Measurements from ENCODE around the gene C6orf132. TPM values are rescaled to one million over a fixed set of nuclear protein-coding genes. Genes with fewer than 3 reads are reported as not detected.

The C6orf132 gene
- total and polyA plus RNA-seq, 2 of the 4 experiments (the other 2 are of a cell fraction) = 0.72 to 1.7 TPM

DNA sequence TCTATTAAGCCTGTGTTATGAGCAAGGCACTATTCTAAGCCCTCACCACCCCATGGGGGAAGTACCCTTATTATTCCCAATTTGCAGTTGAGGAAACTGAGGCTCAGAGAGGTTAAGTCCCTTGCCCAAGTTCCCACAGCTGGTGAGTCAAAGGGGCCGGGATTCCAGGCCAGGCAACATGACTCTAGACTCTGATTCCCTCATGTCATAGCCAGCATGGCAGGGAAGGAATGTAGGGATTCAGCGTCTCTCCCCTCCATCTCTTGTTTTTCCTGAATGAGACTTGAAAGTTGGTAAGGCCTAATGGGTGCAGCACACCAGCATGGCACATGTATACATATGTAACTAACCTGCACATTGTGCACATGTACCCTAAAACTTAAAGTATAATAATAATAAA is 6.7 kb downstream of the C6orf132 start (continued):
- TF ChIP-seq, protein P1, sequence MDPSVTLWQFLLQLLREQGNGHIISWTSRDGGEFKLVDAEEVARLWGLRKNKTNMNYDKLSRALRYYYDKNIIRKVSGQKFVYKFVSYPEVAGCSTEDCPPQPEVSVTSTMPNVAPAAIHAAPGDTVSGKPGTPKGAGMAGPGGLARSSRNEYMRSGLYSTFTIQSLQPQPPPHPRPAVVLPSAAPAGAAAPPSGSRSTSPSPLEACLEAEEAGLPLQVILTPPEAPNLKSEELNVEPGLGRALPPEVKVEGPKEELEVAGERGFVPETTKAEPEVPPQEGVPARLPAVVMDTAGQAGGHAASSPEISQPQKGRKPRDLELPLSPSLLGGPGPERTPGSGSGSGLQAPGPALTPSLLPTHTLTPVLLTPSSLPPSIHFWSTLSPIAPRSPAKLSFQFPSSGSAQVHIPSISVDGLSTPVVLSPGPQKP (IDR thresholded peaks at IDR 0.05; ENCODE audit: borderline replicate concordance, low read depth, low read length) = no peak
- TF ChIP-seq RAD21 (IDR thresholded peaks at IDR 0.05; ENCODE audit: low read length) (no peak), CEBPB (IDR thresholded peaks at IDR 0.05; ENCODE audit: low read depth, low read length) (no peak), MAFK (IDR thresholded peaks at IDR 0.05; ENCODE audit: low read depth, low read length) (no peak), MXI1 (IDR thresholded peaks at IDR 0.05; ENCODE audit: borderline replicate concordance, low read depth, low read length) (no peak), POLR2A (IDR thresholded peaks at IDR 0.05; ENCODE audit: low read depth, low read length) (no peak)

DNA sequence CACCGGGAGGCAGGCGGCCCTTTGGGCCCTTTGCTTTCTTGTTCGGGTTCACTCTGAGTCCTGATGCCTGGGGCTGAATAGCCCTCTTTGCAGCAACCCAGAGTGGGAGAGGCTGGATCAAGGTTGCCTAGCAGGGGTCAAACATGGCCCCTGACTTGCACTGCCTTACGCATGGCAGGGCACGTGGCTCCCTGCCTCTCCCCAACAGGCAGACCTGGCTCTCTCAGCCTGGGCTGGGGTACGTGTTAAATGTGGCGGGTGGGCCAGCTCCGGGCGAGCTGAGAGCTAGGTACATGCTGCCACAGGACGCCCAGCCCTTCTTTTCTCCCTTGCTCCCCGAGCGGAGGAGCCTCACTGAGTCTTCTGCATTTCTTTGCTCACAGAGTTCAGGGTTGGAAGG is 7.3 kb downstream of the C6orf132 start:
- BruUV-seq (replicated peaks) = no TSS peak
- in situ Hi-C loops (cut with MboI; ENCODE audit: low sequenced_read_pairs) = no loop called here
- Histone ChIP-seq H3K36me3 (ENCODE audit: control insufficient read depth, insufficient read depth, low read length) (no peaks in the 10 kb centered on the region), H3K9me3 (ENCODE audit: control insufficient read depth, insufficient read depth, low read length) (no peaks in the 10 kb centered on the region), H2BK15ac (ENCODE audit: low read depth, low read length) (no peak overlapping the region), H4K5ac (ENCODE audit: low read depth, low read length) (no peak overlapping the region), H2AK5ac (ENCODE audit: low read depth, low read length) (no peak overlapping the region; the same call in 1 of the 2 replicates), H3K27ac (ENCODE audit: insufficient read depth, low read length) (no peak overlapping the region), H3K9me1 (ENCODE audit: insufficient read depth, low read length) (peaks cover 23% of the 10 kb centered on the region), H2AFZ (replicated peaks; ENCODE audit: low read length, poor library complexity) (no peak overlapping the region), H4K8ac (ENCODE audit: low read depth in 2 of 2, low read length in 2 of 2) (no peak overlapping the region), H3K23ac (ENCODE audit: low read depth, low read length) (no peak overlapping the region), H3K27me3 (ENCODE audit: control insufficient read depth, insufficient read depth, low read length) (no peaks in the 10 kb centered on the region), H3K4me3 (ENCODE audit: insufficient read depth, low read depth, low read length) (no peak overlapping the region), H2BK5ac (ENCODE audit: low read depth, low read length, poor library complexity, severe bottlenecking) (no peak overlapping the region), H3K4me2 (ENCODE audit: low read depth, low read length) (no peak overlapping the region), H2BK120ac (ENCODE audit: low read depth, low read length) (no peak overlapping the region), H2AK9ac (replicated peaks; ENCODE audit: low read depth, low read length, poor library complexity) (no peak overlapping the region), H4K20me1 (ENCODE audit: insufficient read depth, low read length) (no peaks in the 10 kb centered on the region), H3K79me1 (ENCODE audit: low read depth in 1 of 2, low read length in 2 of 2) (peaks cover 0 to 63% of the 10 kb centered on the region in 2 experiments; a peak in 2 of 4 replicates), H3K14ac (replicated peaks; ENCODE audit: low read depth, low read length) (no peak overlapping the region), H3K18ac (ENCODE audit: low read depth, low read length) (no peak overlapping the region), H3K4ac (ENCODE audit: low read depth, low read length) (no peak overlapping the region), H2BK20ac (ENCODE audit: low read depth, low read length) (no peak overlapping the region), H3K56ac (ENCODE audit: extremely low read depth, insufficient read depth, low read length) (no peak overlapping the region), H3K9ac (ENCODE audit: low read depth, low read length) (no peak overlapping the region), H3K4me1 (ENCODE audit: control insufficient read depth, insufficient read depth, low read length) (peaks cover 20% of the 10 kb centered on the region), H4K91ac (ENCODE audit: insufficient read depth, low read depth, low read length) (no peak overlapping the region; the same call in 1 of the 2 replicates)
- 80% methylated on average over 4 of the region's 12 CpGs; no CpG with 5 or more reads in 1 of the 2 experiments for WGBS, 2 experiments (ENCODE audit: extremely low coverage in 2 of 2, insufficient read length in 1 of 2)
- dilution Hi-C loops (cut with HindIII; ENCODE audit: low sequenced_read_pairs, unreplicated experiment) = no loop called here
- no peak for ATAC-seq (ENCODE audit: low read depth)
- DNase-seq = no peak
- CTCF ChIA-PET = no interaction called here
- POLR2A ChIA-PET (ENCODE audit: unreplicated experiment) = no interaction called here
- intact Hi-C loops (cut with micrococcal nuclease) = no loop called here
- TF ChIP-seq RFX5 (IDR thresholded peaks at IDR 0.05; ENCODE audit: low read depth, low read length) = no peak
- TF ChIP-seq, protein P2, sequence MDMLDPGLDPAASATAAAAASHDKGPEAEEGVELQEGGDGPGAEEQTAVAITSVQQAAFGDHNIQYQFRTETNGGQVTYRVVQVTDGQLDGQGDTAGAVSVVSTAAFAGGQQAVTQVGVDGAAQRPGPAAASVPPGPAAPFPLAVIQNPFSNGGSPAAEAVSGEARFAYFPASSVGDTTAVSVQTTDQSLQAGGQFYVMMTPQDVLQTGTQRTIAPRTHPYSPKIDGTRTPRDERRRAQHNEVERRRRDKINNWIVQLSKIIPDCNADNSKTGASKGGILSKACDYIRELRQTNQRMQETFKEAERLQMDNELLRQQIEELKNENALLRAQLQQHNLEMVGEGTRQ (IDR thresholded peaks at IDR 0.05; ENCODE audit: low read depth, low read length) = no peak
- TF ChIP-seq CEBPB (IDR thresholded peaks at IDR 0.05; ENCODE audit: low read depth, low read length) = no peak
- TF ChIP-seq RAD21 (IDR thresholded peaks at IDR 0.05; ENCODE audit: low read length) = no peak
- no peak for TF ChIP-seq BHLHE40 (IDR thresholded peaks at IDR 0.05; ENCODE audit: low read depth, low read length)
- TF ChIP-seq MAZ (IDR thresholded peaks at IDR 0.05; ENCODE audit: borderline replicate concordance, low read depth, low read length) = no peak
- TF ChIP-seq, protein P1 (IDR thresholded peaks at IDR 0.05; ENCODE audit: borderline replicate concordance, low read depth, low read length) = no peak
- TF ChIP-seq RCOR1 (IDR thresholded peaks at IDR 0.05; ENCODE audit: insufficient replicate concordance, low read length) = no peak
- TF ChIP-seq NFE2L2 (IDR thresholded peaks at IDR 0.05; ENCODE audit: low read depth, low read length) = no peak
- no peak for TF ChIP-seq POLR2A (IDR thresholded peaks at IDR 0.05; ENCODE audit: low read depth, low read length)
- TF ChIP-seq MXI1 (IDR thresholded peaks at IDR 0.05; ENCODE audit: borderline replicate concordance, low read depth, low read length) = no peak
- no peak for TF ChIP-seq MAFK (IDR thresholded peaks at IDR 0.05; ENCODE audit: low read depth, low read length)

Data from IMR-90 (cell line).